H1 (cell line): ENCODE data around the gene SPEF2. TPM values are rescaled to one million over a fixed set of nuclear protein-coding genes. Genes with fewer than 3 reads are reported as not detected.

Source experiments
- BACH1 ChIP-seq: IDR thresholded peaks from 2 replicates; pipeline ENCODE4 v1.6.1; 2012; ENCODE audit warnings: low read length, improper control_type of control experiment
- USF2 ChIP-seq: IDR thresholded peaks from 2 replicates; pipeline ENCODE4 v1.6.1; 2011; ENCODE audit warnings: low read length, improper control_type of control experiment
- polyA plus RNA-seq, 7 experiments: library from polyadenylated mRNA; depleted of rRNA in 3 of 7; stranded (reverse) in 5 of 7; unstranded in 2 of 7; fragments of >200 nt in 5 of 7; fragments of 200-250 nt in 2 of 7; gene quantifications; 1 replicate in 5 of 7; 2 replicates in 1 of 7; 4 replicates in 1 of 7; pipeline versions ENCODE4 v1.2.1 to v1.2.3, GENCODE V29; 2011 to 2013; ENCODE audit warnings: missing spikeins in 2 of 7, mixed read lengths in 2 of 7
- total RNA-seq: library from RNA; stranded (reverse); fragmentation: NEBNext Ultra II Directional; extraction: Animal tissue kit (Norgen Biotek cat#: 25700); gene quantifications from 2 replicates; pipeline ENCODE4 v1.2.1, GENCODE V29; 2021

SPEF2 gene
- total and polyA plus RNA-seq, 2 of the 8 experiments (the other 6 are each of a cell fraction or from before 2014, with no cell fraction given): 0.14 to 0.73 TPM

- TF ChIP-seq USF2 (no peak), BACH1 (no peak)
These were observed 46.9 kb downstream of the SPEF2 start (continued) for GRCh38 chr5:35664584-35664983.
